ENCODE data around the gene IGF1R. TPM values are rescaled to one million over a fixed set of nuclear protein-coding genes. Genes with fewer than 3 reads are reported as not detected.

IGF1R gene
- total and polyA plus RNA-seq, 7 donors: 1.2 to 130 (median 39.6) TPM

DNA sequence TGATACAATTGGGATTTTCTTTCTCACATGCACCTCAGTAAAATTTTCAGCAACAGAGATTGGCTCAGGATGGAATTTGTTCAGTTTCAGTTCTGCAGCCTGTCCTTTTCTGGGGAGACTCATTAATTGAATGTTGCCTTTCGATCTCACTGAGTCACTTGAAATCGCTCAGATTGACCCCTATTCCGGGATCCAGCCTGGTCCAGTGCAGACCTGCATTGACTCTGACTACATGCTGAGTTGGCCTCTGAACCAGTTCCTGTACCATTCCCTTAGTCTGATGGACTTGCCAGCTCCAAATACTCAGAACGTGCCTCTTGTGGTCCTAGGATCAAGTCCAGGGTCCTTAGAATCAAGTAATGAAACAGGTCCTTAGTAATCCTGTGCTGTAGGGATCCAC lies 9.4 kb downstream of the IGF1R start:
- H3K9me3 ChIP-seq: no peaks in the 10 kb centered on the region
- no peak overlapping the region for H3K4me3 ChIP-seq
- DNase-seq: no peak
- H3K36me3 ChIP-seq: no peaks in the 10 kb centered on the region
- H3K4me1 ChIP-seq: peaks cover 0 to 92% (median 79%) of the 10 kb centered on the region in 4 donors
- TF ChIP-seq EP300 (IDR thresholded peaks at IDR 0.05) (no peak), POLR2A (IDR thresholded peaks at IDR 0.05) (no peak), POLR2AphosphoS5 (IDR thresholded peaks at IDR 0.05) (no peak)
- TF ChIP-seq, protein P1, sequence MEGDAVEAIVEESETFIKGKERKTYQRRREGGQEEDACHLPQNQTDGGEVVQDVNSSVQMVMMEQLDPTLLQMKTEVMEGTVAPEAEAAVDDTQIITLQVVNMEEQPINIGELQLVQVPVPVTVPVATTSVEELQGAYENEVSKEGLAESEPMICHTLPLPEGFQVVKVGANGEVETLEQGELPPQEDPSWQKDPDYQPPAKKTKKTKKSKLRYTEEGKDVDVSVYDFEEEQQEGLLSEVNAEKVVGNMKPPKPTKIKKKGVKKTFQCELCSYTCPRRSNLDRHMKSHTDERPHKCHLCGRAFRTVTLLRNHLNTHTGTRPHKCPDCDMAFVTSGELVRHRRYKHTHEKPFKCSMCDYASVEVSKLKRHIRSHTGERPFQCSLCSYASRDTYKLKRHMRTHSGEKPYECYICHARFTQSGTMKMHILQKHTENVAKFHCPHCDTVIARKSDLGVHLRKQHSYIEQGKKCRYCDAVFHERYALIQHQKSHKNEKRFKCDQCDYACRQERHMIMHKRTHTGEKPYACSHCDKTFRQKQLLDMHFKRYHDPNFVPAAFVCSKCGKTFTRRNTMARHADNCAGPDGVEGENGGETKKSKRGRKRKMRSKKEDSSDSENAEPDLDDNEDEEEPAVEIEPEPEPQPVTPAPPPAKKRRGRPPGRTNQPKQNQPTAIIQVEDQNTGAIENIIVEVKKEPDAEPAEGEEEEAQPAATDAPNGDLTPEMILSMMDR (IDR thresholded peaks at IDR 0.05): no peak
- 86 to 87% methylated on average over 4 of the region's 4 CpGs for WGBS, 2 donors
- intact Hi-C loops (cut with DNase I): no loop called here
- H3K27me3 ChIP-seq: no peaks in the 10 kb centered on the region
- H3K27ac ChIP-seq: peak overlapping the region in 3 of 4 donors; percentile 51 to 65 (median 51)

DNA sequence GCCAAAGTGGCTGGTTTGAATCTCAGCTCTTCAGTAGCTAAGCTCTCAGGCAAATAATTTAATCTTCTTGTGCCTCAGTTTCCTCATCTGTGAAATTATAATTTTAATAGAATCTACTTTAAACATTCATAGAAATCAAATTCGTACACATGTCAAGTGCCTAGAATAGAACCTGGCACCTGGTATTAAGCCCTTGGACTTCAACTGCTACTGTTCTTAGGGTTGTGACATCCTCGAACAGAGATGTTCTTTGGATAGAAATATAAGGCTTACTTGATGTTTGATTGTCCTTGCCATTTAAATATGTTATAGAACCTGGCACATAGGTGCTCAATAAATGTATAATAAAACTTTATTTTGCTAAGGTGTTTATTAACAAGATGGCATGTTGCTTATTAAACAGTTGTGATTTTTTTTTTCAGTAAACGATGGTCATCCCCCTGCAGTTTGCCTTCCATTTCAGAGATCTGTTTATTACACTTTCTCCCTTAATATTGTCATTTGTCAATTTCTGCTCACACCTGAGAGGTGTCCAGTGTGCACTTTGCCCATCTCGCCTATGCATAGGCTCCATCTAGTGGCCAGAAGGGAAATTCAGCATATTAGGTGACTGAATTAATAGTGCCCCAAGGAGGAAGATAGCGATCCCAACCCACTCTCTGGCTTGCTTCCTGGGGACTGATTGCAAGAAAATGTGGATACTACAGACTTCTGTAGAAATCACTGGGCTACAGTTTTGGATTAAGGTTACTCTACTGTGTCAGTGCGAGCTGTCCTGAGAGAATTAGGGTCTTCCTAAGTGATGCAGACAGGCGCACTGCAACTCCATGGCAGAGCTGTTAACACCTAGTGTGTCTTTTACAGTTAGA lies 10.7 kb downstream of the IGF1R start:
- intact Hi-C loops (cut with DNase I): no loop called here
- TF ChIP-seq POLR2AphosphoS5 (IDR thresholded peaks at IDR 0.05) (no peak), EP300 (IDR thresholded peaks at IDR 0.05) (no peak), POLR2A (IDR thresholded peaks at IDR 0.05) (no peak)
- TF ChIP-seq, protein P1 (IDR thresholded peaks at IDR 0.05): peak; percentile 65 to 80 (median 70)
- Histone ChIP-seq H3K4me3 (no peak overlapping the region), H3K4me1 (peaks cover 0 to 92% (median 80%) of the 10 kb centered on the region in 4 donors), H3K36me3 (no peaks in the 10 kb centered on the region), H3K27me3 (no peaks in the 10 kb centered on the region), H3K9me3 (no peaks in the 10 kb centered on the region), H3K27ac (peak overlapping the region in 3 of 4 donors; percentile 51 to 65 (median 51))
- DNase-seq: no peak
- WGBS, 2 donors: 37 to 50% methylated on average over 7 of the region's 7 CpGs

DNA sequence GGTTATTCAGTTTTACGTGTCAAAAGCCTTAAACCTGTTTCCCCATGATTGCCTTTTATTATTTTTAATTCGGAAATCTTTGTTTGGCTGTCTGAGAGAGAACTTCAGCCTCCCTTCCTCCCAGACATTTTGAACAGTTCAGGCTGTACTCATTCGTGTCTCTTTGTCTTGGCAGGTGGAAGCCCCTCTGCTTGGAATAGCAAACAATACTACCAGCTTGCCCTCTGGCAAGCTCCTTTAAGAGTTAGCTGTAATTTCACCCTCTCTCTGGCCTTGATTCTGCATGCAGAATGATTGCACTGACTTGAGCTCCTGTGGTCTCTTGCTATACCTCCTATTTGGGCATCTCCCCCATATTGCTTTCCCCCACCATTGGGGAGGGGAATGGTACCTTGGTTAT lies 11.7 kb downstream of the IGF1R start:
- Histone ChIP-seq H3K4me3 (no peak overlapping the region), H3K27ac (peak overlapping the region in 1 of 4 donors; percentile 71), H3K36me3 (no peaks in the 10 kb centered on the region), H3K27me3 (no peaks in the 10 kb centered on the region), H3K9me3 (no peaks in the 10 kb centered on the region), H3K4me1 (peaks cover 0 to 89% (median 77%) of the 10 kb centered on the region in 4 donors)
- no peak for TF ChIP-seq EP300 (IDR thresholded peaks at IDR 0.05)
- intact Hi-C loops (cut with DNase I): no loop called here
- no peak for DNase-seq
- WGBS, 2 donors: 68 to 79% methylated on average over 3 of the region's 3 CpGs

DNA sequence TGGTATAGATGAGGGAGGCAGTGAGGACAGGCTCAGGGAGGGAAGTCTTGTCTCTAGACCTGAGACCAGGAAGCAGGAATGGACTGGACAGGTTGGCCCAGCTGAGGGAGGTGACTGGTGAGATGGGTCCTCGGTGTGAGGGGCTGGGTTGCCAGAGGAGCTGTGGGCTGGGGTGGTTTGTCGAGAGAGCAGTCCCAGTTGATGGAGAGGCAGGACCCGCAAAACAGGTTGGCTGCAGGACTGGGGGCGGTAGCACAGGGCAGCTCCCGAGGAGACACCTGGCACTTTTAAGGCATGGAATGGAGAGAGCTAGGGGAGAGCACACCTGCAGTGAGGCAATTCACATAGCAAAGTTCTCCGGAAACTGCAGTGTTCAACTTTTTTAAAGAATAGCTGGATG lies 14.7 kb downstream of the IGF1R start:
- Histone ChIP-seq H3K9me3 (no peaks in the 10 kb centered on the region), H3K36me3 (no peaks in the 10 kb centered on the region), H3K27ac (peak overlapping the region in 3 of 4 donors; percentile 42 to 71 (median 70)), H3K4me1 (peaks cover 0 to 93% (median 83%) of the 10 kb centered on the region in 4 donors), H3K4me3 (no peak overlapping the region), H3K27me3 (no peaks in the 10 kb centered on the region)
- intact Hi-C loops (cut with DNase I): no loop called here
- 55 to 81% methylated on average over 6 of the region's 6 CpGs for WGBS, 2 donors
- DNase-seq: no peak
- TF ChIP-seq, protein P1 (IDR thresholded peaks at IDR 0.05): no peak
- no peak for TF ChIP-seq POLR2A (IDR thresholded peaks at IDR 0.05)
- TF ChIP-seq EP300 (IDR thresholded peaks at IDR 0.05): no peak
- no peak for TF ChIP-seq POLR2AphosphoS5 (IDR thresholded peaks at IDR 0.05)

DNA sequence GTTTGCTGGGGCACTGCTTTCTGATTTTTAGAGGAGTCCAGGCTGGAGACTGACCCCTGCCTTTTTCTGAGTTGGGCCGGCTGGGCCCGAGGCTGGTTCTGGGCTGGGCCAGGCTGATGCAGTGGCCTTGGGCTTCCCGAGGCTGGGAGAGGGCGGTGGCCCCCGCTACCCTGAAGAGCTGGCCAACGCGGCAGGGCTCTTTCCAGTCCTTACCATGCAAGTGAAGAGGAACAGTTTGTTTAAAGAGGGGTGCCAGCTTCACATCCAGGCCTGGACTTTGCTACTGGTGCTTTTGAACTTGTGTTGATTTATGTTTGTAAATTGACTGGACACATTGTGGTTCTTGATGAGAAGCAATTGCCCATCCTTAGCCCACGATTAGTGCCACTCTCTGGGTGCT lies 15.3 kb downstream of the IGF1R start:
- Histone ChIP-seq H3K27me3 (no peaks in the 10 kb centered on the region), H3K4me1 (peaks cover 0 to 95% (median 84%) of the 10 kb centered on the region in 4 donors), H3K9me3 (no peaks in the 10 kb centered on the region), H3K27ac (peak overlapping the region in 3 of 4 donors; percentile 42 to 71 (median 70)), H3K36me3 (no peaks in the 10 kb centered on the region), H3K4me3 (no peak overlapping the region)
- WGBS, 2 donors: 48 to 63% methylated on average over 8 of the region's 8 CpGs
- intact Hi-C loops (cut with DNase I): no loop called here
- TF ChIP-seq, protein P1 (IDR thresholded peaks at IDR 0.05): no peak
- TF ChIP-seq POLR2AphosphoS5 (IDR thresholded peaks at IDR 0.05): peak in 2 of 4 donors; percentile 25 to 38
- DNase-seq: no peak
